Panc1 (cell line): ENCODE data around the gene TRRAP. TPM values are rescaled to one million over a fixed set of nuclear protein-coding genes. Genes with fewer than 3 reads are reported as not detected.

ENCODE experiments used
- ATAC-seq: fragments of 200-7000 bp; cut with Tn5 transposase; 2 replicates; pipeline ENCODE4 v1.9.1; 2020; ENCODE audit warnings: mild to moderate bottlenecking, moderate library complexity
- BruUV-seq: library from RNA; stranded (reverse); fragments of 400-500 nt; replicated peaks from 2 replicates; lab custom pipeline; 2021; lab: Mats Ljungman, UMichigan
- CTCF ChIA-PET: fragments of 300-600 bp; sonication (Branson Sonifier 250); formaldehyde crosslinking; loops from one replicate; lab custom pipeline; 2022; ENCODE audit warnings: antibody characterized with exemption; lab: Charles Lee
- POLR2A ChIA-PET: fragments of 300-600 bp; sonication (Branson Sonifier 250); formaldehyde crosslinking; loops from one replicate; lab custom pipeline; 2022; ENCODE audit warnings: antibody characterized with exemption; lab: Charles Lee
- DNase-seq: peaks from one replicate; pipeline ENCODE4 v3.0.0-alpha.2; 2010; ENCODE audit warnings: low read depth, low spot score
- H3K27ac ChIP-seq: 2 replicates; pipeline ENCODE4 v1.5.1; 2011; ENCODE audit warnings: mild to moderate bottlenecking, low read length, inconsistent platforms
- H3K27me3 ChIP-seq: fragments of 200-500 bp; sonication (Bioruptor generic); 2 replicates; pipeline ENCODE4 v1.6.0; 2014; ENCODE audit warnings: low read length, inconsistent platforms; ENCODE audit not compliant: control insufficient read depth, insufficient read depth
- H3K36me3 ChIP-seq: fragments of 200-500 bp; sonication (Bioruptor generic); 2 replicates; pipeline ENCODE4 v1.5.1; 2014; ENCODE audit warnings: inconsistent platforms, mild to moderate bottlenecking, low read length, moderate library complexity; ENCODE audit not compliant: control insufficient read depth, insufficient read depth
- H3K4me1 ChIP-seq: 2 replicates; pipeline ENCODE4 v1.5.1; 2011; ENCODE audit warnings: inconsistent platforms, mild to moderate bottlenecking, low read length, moderate library complexity; ENCODE audit not compliant: control insufficient read depth, insufficient read depth
- H3K4me3 ChIP-seq, 2 experiments: 2 replicates each; pipeline ENCODE4 v1.5.1; 2011 to 2012; ENCODE audit warnings: low read depth in 2 of 2, low read length in 2 of 2, mild to moderate bottlenecking in 2 of 2, inconsistent platforms in 1 of 2, moderate library complexity in 1 of 2
- H3K9me3 ChIP-seq: fragments of 200-500 bp; sonication (Bioruptor generic); 2 replicates; pipeline ENCODE4 v1.5.1; 2014; ENCODE audit warnings: low read depth, mild to moderate bottlenecking, inconsistent platforms, low read length, moderate library complexity; ENCODE audit not compliant: control insufficient read depth, insufficient read depth
- CTCF ChIP-seq: fragments of 450-650 bp; IDR thresholded peaks from 2 replicates; pipeline ENCODE4 v1.5.1; 2017; ENCODE audit warnings: mild to moderate bottlenecking
- POLR2AphosphoS5 ChIP-seq: IDR thresholded peaks from 2 replicates; pipeline ENCODE4 v1.6.1; 2012; ENCODE audit warnings: mild to moderate bottlenecking, low read depth, low read length, moderate library complexity
- REST ChIP-seq, 2 experiments: IDR thresholded peaks; 2 replicates each; pipeline ENCODE4 v1.6.1; 2011 to 2012; ENCODE audit warnings: low read depth in 2 of 2, control low read depth in 1 of 2, low read length in 1 of 2, mild to moderate bottlenecking in 1 of 2, moderate library complexity in 1 of 2; ENCODE audit not compliant: insufficient read depth in 1 of 2
- SIN3A ChIP-seq: IDR thresholded peaks from 2 replicates; pipeline ENCODE4 v1.6.1; 2012; ENCODE audit warnings: low read depth, mild to moderate bottlenecking, low read length, moderate library complexity, borderline replicate concordance; ENCODE audit not compliant: insufficient read depth
- TCF7L2 ChIP-seq: IDR thresholded peaks from 2 replicates; pipeline ENCODE4 v1.6.1; 2011; ENCODE audit warnings: mild to moderate bottlenecking, low read depth, low read length, inconsistent platforms
- in situ Hi-C: cut with HindIII; loops from 2 replicates; pipeline ENCODE4 v1.10.0; 2016; ENCODE audit warnings: low sequenced_read_pairs, low pct_unique_long_range_greater_than_20kb
- intact Hi-C: fragments of 100-400 bp; cut with micrococcal nuclease; formaldehyde crosslinking; loops from one replicate; pipeline ENCODE4 v1.10.0; 2022; ENCODE audit not compliant: unreplicated experiment
- total RNA-seq: library from RNA; stranded (reverse); gene quantifications from one replicate; pipeline ENCODE4 v1.2.1, GENCODE V29; 2021; ENCODE audit not compliant: unreplicated experiment

TRRAP gene
- total RNA-seq, 1 experiment from 2014 or later, result 44.9 TPM

GRCh38 chr7:98917331-98917730, 39.0 kb downstream of the TRRAP start:
- Histone ChIP-seq H3K9me3 (no peaks in the 10 kb centered on the region), H3K27ac (no peak overlapping the region), H3K4me3 (no peak overlapping the region), H3K27me3 (no peaks in the 10 kb centered on the region), H3K4me1 (no peaks in the 10 kb centered on the region), H3K36me3 (peaks cover 10% of the 10 kb centered on the region; the same call in 1 of the 2 replicates)
- CTCF ChIA-PET, result no interaction called here
- DNase-seq (no peak), ATAC-seq (no peak)
- in situ Hi-C loops, result no loop called here
- POLR2A ChIA-PET, result no interaction called here
- TF ChIP-seq CTCF, result no peak
- intact Hi-C loops, result no loop called here
- BruUV-seq, result no TSS peak

GRCh38 chr7:98921608-98922372, 43.5 kb downstream of the TRRAP start:
- no peak for DNase-seq
- H3K4me1 ChIP-seq, result no peaks in the 10 kb centered on the region
- no peak overlapping the region for H3K4me3 ChIP-seq
- peaks cover 13% of the 10 kb centered on the region; the same call in 1 of the 2 replicates for H3K36me3 ChIP-seq
- intact Hi-C loops, result no loop called here
- peak; percentile 40; the same call in 1 of the 2 replicates for ATAC-seq
- in situ Hi-C loops, result no loop called here
- POLR2A ChIA-PET, result no interaction called here
- no peaks in the 10 kb centered on the region for H3K9me3 ChIP-seq
- H3K27ac ChIP-seq, result no peak overlapping the region
- no TSS peak for BruUV-seq
- CTCF ChIA-PET, result interaction anchor here (0.8 kb wide), 1 partner anchor 9 kb away, joined by 3 read pairs; no protein-coding TSS in a partner anchor
- TF ChIP-seq REST (IDR thresholded peaks at IDR 0.05; ENCODE audit: insufficient read depth in 1 of 2, low read depth in 2 of 2, low read length in 1 of 2) (no peak), TCF7L2 (no peak), CTCF (no peak), SIN3A (no peak), POLR2AphosphoS5 (no peak)
- H3K27me3 ChIP-seq, result no peaks in the 10 kb centered on the region
